HepG2 (cell line): ENCODE data around the gene ARMC5. TPM values are rescaled to one million over a fixed set of nuclear protein-coding genes. Genes with fewer than 3 reads are reported as not detected.

Source experiments
- ATRX ChIP-seq: sonication (generic); formaldehyde crosslinking; IDR thresholded peaks from 2 replicates; pipeline ENCODE4 v1.4.0; 2020; ENCODE audit warnings: missing genetic modification reagents, borderline replicate concordance
- CSRNP2 ChIP-seq: sonication (generic); formaldehyde crosslinking; conservative IDR thresholded peaks from 2 replicates; pipeline ENCODE4 v1.8.0; 2022; ENCODE audit warnings: low read depth, missing genetic modification reagents
- KDM5A ChIP-seq: fragments of 200-600 bp; sonication (generic); IDR thresholded peaks from 2 replicates; pipeline ENCODE4 v1.7.0; 2018; ENCODE audit warnings: antibody characterized with exemption, mild to moderate bottlenecking, low read length, borderline replicate concordance
- KLF6 ChIP-seq: IDR thresholded peaks from 2 replicates; pipeline ENCODE4 v1.8.0; 2016; ENCODE audit warnings: missing biosample characterization, missing genetic modification reagents
- KMT2B ChIP-seq: IDR thresholded peaks from 2 replicates; pipeline ENCODE4 v1.6.1; 2016; ENCODE audit warnings: missing genetic modification reagents, missing compliant biosample characterization
- PAXIP1 ChIP-seq: sonication (generic); formaldehyde crosslinking; conservative IDR thresholded peaks from 2 replicates; pipeline ENCODE4 v1.4.0; 2020; ENCODE audit warnings: mild to moderate bottlenecking, missing genetic modification reagents, moderate library complexity
- SP5 ChIP-seq: IDR thresholded peaks from 2 replicates; pipeline ENCODE4 v1.6.1; 2016; ENCODE audit warnings: low read depth, borderline replicate concordance
- TBP ChIP-seq: sonication (generic); formaldehyde crosslinking; IDR thresholded peaks from 2 replicates; pipeline ENCODE4 v1.5.0; 2020; ENCODE audit warnings: missing genetic modification reagents
- TBX2 ChIP-seq: sonication (generic); formaldehyde crosslinking; IDR thresholded peaks from 2 replicates; pipeline ENCODE4 v1.5.0; 2020; ENCODE audit warnings: missing genetic modification reagents, mild to moderate bottlenecking, borderline replicate concordance
- TEAD3 ChIP-seq: optimal IDR thresholded peaks from 2 replicates; pipeline ENCODE3; 2016; ENCODE audit warnings: borderline replicate concordance
- TRIM22 ChIP-seq: fragments of 450-650 bp; IDR thresholded peaks from 2 replicates; pipeline ENCODE4 v1.6.1; 2017
- ZNF260 ChIP-seq: sonication (generic); formaldehyde crosslinking; IDR thresholded peaks from 2 replicates; pipeline ENCODE4 v1.4.0; 2020; ENCODE audit warnings: missing genetic modification reagents, low read depth, mild to moderate bottlenecking, borderline replicate concordance
- ZNF362 ChIP-seq: sonication (generic); formaldehyde crosslinking; IDR thresholded peaks from 2 replicates; pipeline ENCODE4 v1.4.0; 2020; ENCODE audit warnings: missing genetic modification reagents, mild to moderate bottlenecking, borderline replicate concordance
- ZNF607 ChIP-seq: sonication (generic); formaldehyde crosslinking; IDR thresholded peaks from 2 replicates; pipeline ENCODE4 v1.5.1; 2020; ENCODE audit warnings: missing genetic modification reagents, mild to moderate bottlenecking, borderline replicate concordance
- ZNF670 ChIP-seq: sonication (generic); formaldehyde crosslinking; IDR thresholded peaks from 2 replicates; pipeline ENCODE4 v1.8.0; 2022; ENCODE audit warnings: mild to moderate bottlenecking, missing genetic modification reagents, borderline replicate concordance
- ZNF7 ChIP-seq: IDR thresholded peaks from 2 replicates; pipeline ENCODE4 v1.6.1; 2016; ENCODE audit warnings: missing biosample characterization, missing genetic modification reagents
- polyA plus RNA-seq, 8 experiments: library from polyadenylated mRNA; depleted of rRNA in 3 of 8; stranded (reverse) in 7 of 8; unstranded in 1 of 8; fragments of >200 nt; fragmentation: Illumina TruSeq in 4 of 8; extraction: Trizol in 4 of 8; gene quantifications; 2 replicates each; pipeline versions ENCODE4 v1.2.1 to v1.2.3, GENCODE V29; 2011 to 2016; ENCODE audit warnings: low read depth in 4 of 8, missing spikeins in 1 of 8, mixed read lengths in 1 of 8; ENCODE audit not compliant: insufficient read depth in 1 of 8
- total RNA-seq, 5 experiments: library from RNA; depleted of rRNA; stranded (reverse); fragments of >200 nt; fragmentation: Illumina TruSeq; extraction: Trizol; gene quantifications; 2 replicates each; pipeline ENCODE4 v1.2.3, GENCODE V29; 2016; ENCODE audit warnings: low read depth in 1 of 5
- TF ChIP-seq, protein P1 (sequence below): sonication (generic); formaldehyde crosslinking; IDR thresholded peaks from 2 replicates; pipeline ENCODE4 v1.5.1; 2020; ENCODE audit warnings: missing genetic modification reagents, mild to moderate bottlenecking, borderline replicate concordance

The ARMC5 gene
- total and polyA plus RNA-seq, 2 of the 13 experiments (the other 11 are each of a cell fraction or from before 2014, with no cell fraction given): 10.8 to 22.3 TPM

GRCh38 chr16:31477220-31478216 lies 18.2 kb downstream of the ARMC5 start (continued):
- TF ChIP-seq PAXIP1 (peak; percentile 88), ATRX (CRISPR knock-in tag) (no peak), CSRNP2 (CRISPR knock-in tag) (no peak), SP5 (CRISPR knock-in tag) (peak; percentile 84), TBP (CRISPR knock-in tag) (peak; percentile 57; the same call in 1 of the 2 replicates), ZNF670 (CRISPR knock-in tag) (no peak), TBX2 (peak; percentile 75), TRIM22 (no peak), KDM5A (no peak; the same call in 1 of the 2 replicates), KLF6 (CRISPR knock-in tag) (peak; percentile 58; the same call in 1 of the 2 replicates), KMT2B (CRISPR knock-in tag) (peak; percentile 72), ZNF362 (CRISPR knock-in tag) (peak; percentile 87; the same call in 1 of the 2 replicates), ZNF260 (CRISPR knock-in tag) (peak; percentile 61; the same call in 1 of the 2 replicates), ZNF7 (CRISPR knock-in tag) (no peak), TEAD3 (CRISPR knock-in tag) (peak; percentile 89), ZNF607 (CRISPR knock-in tag) (peak; percentile 22; the same call in 1 of the 2 replicates)
- TF ChIP-seq, protein P1, sequence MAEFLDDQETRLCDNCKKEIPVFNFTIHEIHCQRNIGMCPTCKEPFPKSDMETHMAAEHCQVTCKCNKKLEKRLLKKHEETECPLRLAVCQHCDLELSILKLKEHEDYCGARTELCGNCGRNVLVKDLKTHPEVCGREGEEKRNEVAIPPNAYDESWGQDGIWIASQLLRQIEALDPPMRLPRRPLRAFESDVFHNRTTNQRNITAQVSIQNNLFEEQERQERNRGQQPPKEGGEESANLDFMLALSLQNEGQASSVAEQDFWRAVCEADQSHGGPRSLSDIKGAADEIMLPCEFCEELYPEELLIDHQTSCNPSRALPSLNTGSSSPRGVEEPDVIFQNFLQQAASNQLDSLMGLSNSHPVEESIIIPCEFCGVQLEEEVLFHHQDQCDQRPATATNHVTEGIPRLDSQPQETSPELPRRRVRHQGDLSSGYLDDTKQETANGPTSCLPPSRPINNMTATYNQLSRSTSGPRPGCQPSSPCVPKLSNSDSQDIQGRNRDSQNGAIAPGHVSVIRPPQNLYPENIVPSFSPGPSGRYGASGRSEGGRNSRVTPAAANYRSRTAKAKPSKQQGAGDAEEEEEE (CRISPR knock-in tag): 0 out of 2 replicates have a peak, but pooled peaks have one; percentile 28
